H1 (cell line): ENCODE results near the gene BCL7B. TPM values are rescaled to one million over a fixed set of nuclear protein-coding genes. Genes with fewer than 3 reads are reported as not detected.

ENCODE experiments used
- CTCF ChIA-PET: fragments of 300-600 bp; sonication (Branson Sonifier 250); formaldehyde crosslinking; loops from one replicate; lab custom pipeline; 2021; ENCODE audit not compliant: partially characterized antibody; lab: Charles Lee
- POLR2A ChIA-PET: fragments of 300-600 bp; sonication (Branson Sonifier 250); formaldehyde crosslinking; loops from one replicate; lab custom pipeline; 2021; ENCODE audit warnings: inconsistent platforms; ENCODE audit not compliant: partially characterized antibody; lab: Charles Lee
- DNase-seq, 2 experiments: peaks; one replicate each; pipeline versions ENCODE4 v3.0.0 to v3.0.0-alpha.2; 2010 to 2022; ENCODE audit warnings: low spot score in 2 of 2, low read depth in 1 of 2, mixed read lengths in 1 of 2
- FAIRE-seq: peaks from 2 replicates; lab custom pipeline; 2011; peaks lifted over from hg19 to GRCh38; lab: Jason Lieb, UNC
- H2AFZ ChIP-seq: 2 replicates; pipeline ENCODE4 v1.8.1; 2012; ENCODE audit warnings: low read length, inconsistent platforms
- H2AK5ac ChIP-seq: 2 replicates; pipeline ENCODE4 v1.6.1; 2013; ENCODE audit warnings: low read depth, low read length
- H2BK120ac ChIP-seq: replicated peaks from 2 replicates; pipeline ENCODE3; 2013; ENCODE audit warnings: low read depth, low read length, inconsistent platforms
- H2BK12ac ChIP-seq: 2 replicates; pipeline ENCODE4 v1.6.1; 2013; ENCODE audit warnings: low read depth, low read length
- H2BK15ac ChIP-seq: 2 replicates; pipeline ENCODE4 v1.6.1; 2013; ENCODE audit warnings: low read length
- H2BK20ac ChIP-seq: 2 replicates; pipeline ENCODE4 v1.6.1; 2013; ENCODE audit warnings: low read length
- H2BK5ac ChIP-seq: 2 replicates; pipeline ENCODE4 v1.6.1; 2013; ENCODE audit warnings: low read depth, low read length
- H3K14ac ChIP-seq: 2 replicates; pipeline ENCODE4 v1.6.1; 2013; ENCODE audit warnings: inconsistent platforms; ENCODE audit not compliant: insufficient read length
- H3K18ac ChIP-seq: 2 replicates; pipeline ENCODE4 v1.6.1; 2013; ENCODE audit warnings: low read length; ENCODE audit errors: extremely low read depth
- H3K23ac ChIP-seq: 2 replicates; pipeline ENCODE4 v1.6.1; 2013; ENCODE audit warnings: inconsistent platforms; ENCODE audit not compliant: insufficient read length
- H3K23me2 ChIP-seq: 2 replicates; pipeline ENCODE4 v1.6.1; 2013; ENCODE audit warnings: low read depth, low read length
- H3K27ac ChIP-seq: 2 replicates; pipeline ENCODE4 v1.6.1; 2011; ENCODE audit warnings: low read depth, low read length, inconsistent platforms
- H3K27me3 ChIP-seq, 4 experiments: replicated peaks in 1 of 4; 1 replicate in 1 of 4; 2 replicates in 3 of 4; pipeline versions ENCODE4 v1.6.1 to v1.8.1; 2011 to 2013; ENCODE audit warnings: low read length in 3 of 4, mild to moderate bottlenecking in 3 of 4, inconsistent platforms in 2 of 4, mixed read lengths in 2 of 4, moderate library complexity in 1 of 4; ENCODE audit not compliant: control insufficient read depth in 3 of 4, insufficient read depth in 3 of 4; ENCODE audit errors: extremely low read depth in 1 of 4
- H3K36me3 ChIP-seq, 4 experiments: 2 replicates each; pipeline versions ENCODE4 v1.6.1 to v1.8.1; 2011 to 2013; ENCODE audit warnings: mild to moderate bottlenecking in 4 of 4, low read length in 3 of 4, moderate library complexity in 2 of 4, control low read depth in 1 of 4, inconsistent platforms in 1 of 4; ENCODE audit not compliant: insufficient read depth in 4 of 4, control insufficient read depth in 2 of 4
- H3K4ac ChIP-seq: replicated peaks from 2 replicates; pipeline ENCODE3; 2013; ENCODE audit warnings: low read length, low read depth, mixed read lengths, inconsistent platforms; ENCODE audit not compliant: insufficient read length
- H3K4me1 ChIP-seq, 4 experiments: replicated peaks in 1 of 4; 1 replicate in 1 of 4; 2 replicates in 3 of 4; pipeline versions ENCODE4 v1.6.1 to v1.8.1; 2011 to 2013; ENCODE audit warnings: low read length in 3 of 4, inconsistent platforms in 2 of 4, mixed read lengths in 1 of 4; ENCODE audit not compliant: insufficient read depth in 4 of 4, control insufficient read depth in 3 of 4
- H3K4me2 ChIP-seq, 2 experiments: 2 replicates each; pipeline versions ENCODE4 v1.6.1 to v1.8.1; 2011 to 2013; ENCODE audit warnings: low read depth in 2 of 2, low read length in 2 of 2, control low read depth in 1 of 2, inconsistent platforms in 1 of 2, mild to moderate bottlenecking in 1 of 2; ENCODE audit not compliant: insufficient read depth in 1 of 2
- H3K4me3 ChIP-seq, 4 experiments: fragments of 200-600, 300-600 bp in 1 of 4; sonication (generic), shearing (Covaris generic), sonication (Bioruptor Twin) in 1 of 4; 2 replicates each; pipeline versions ENCODE4 v1.5.1 to v1.8.1; 2011 to 2016; ENCODE audit warnings: low read length in 4 of 4, low read depth in 3 of 4, control low read depth in 2 of 4, inconsistent platforms in 2 of 4, mild to moderate bottlenecking in 2 of 4, mixed read lengths in 1 of 4, moderate library complexity in 1 of 4; ENCODE audit not compliant: insufficient read depth in 2 of 4; ENCODE audit errors: extremely low read depth in 1 of 4
- H3K56ac ChIP-seq: replicated peaks from 2 replicates; pipeline ENCODE3; 2013; ENCODE audit warnings: low read depth, mild to moderate bottlenecking, mixed read lengths, low read length, inconsistent platforms; ENCODE audit not compliant: insufficient read length
- H3K79me1 ChIP-seq: 2 replicates; pipeline ENCODE4 v1.6.1; 2013; ENCODE audit warnings: low read depth, low read length, control low read depth
- H3K79me2 ChIP-seq, 2 experiments: 2 replicates each; pipeline versions ENCODE4 v1.6.1 to v1.8.1; 2012 to 2013; ENCODE audit warnings: low read length in 2 of 2, mild to moderate bottlenecking in 2 of 2, inconsistent platforms in 1 of 2; ENCODE audit not compliant: insufficient read depth in 2 of 2, control insufficient read depth in 1 of 2
- H3K9ac ChIP-seq, 4 experiments: replicated peaks in 1 of 4; 1 replicate in 1 of 4; 2 replicates in 3 of 4; pipeline versions ENCODE4 v1.6.1 to v1.8.1; 2011 to 2013; ENCODE audit warnings: low read depth in 3 of 4, low read length in 3 of 4, control low read depth in 2 of 4, mild to moderate bottlenecking in 2 of 4, moderate library complexity in 2 of 4, inconsistent platforms in 1 of 4; ENCODE audit errors: extremely low read depth in 1 of 4
- H3K9me3 ChIP-seq, 2 experiments: 2 replicates each; pipeline versions ENCODE4 v1.6.1 to v1.8.1; 2012 to 2013; ENCODE audit warnings: mild to moderate bottlenecking in 2 of 2, moderate library complexity in 2 of 2, control low read depth in 1 of 2, inconsistent platforms in 1 of 2, low read depth in 1 of 2, low read length in 1 of 2, mixed read lengths in 1 of 2; ENCODE audit not compliant: insufficient read depth in 2 of 2
- H4K20me1 ChIP-seq, 2 experiments: replicated peaks in 1 of 2; 2 replicates each; pipeline versions ENCODE3 to v1.8.1; 2011 to 2013; ENCODE audit warnings: inconsistent platforms in 2 of 2, low read length in 2 of 2, mild to moderate bottlenecking in 1 of 2; ENCODE audit not compliant: insufficient read depth in 2 of 2, control insufficient read depth in 1 of 2
- H4K5ac ChIP-seq: 2 replicates; pipeline ENCODE4 v1.6.1; 2013; ENCODE audit warnings: low read length, low read depth, mixed read lengths, inconsistent platforms; ENCODE audit not compliant: insufficient read length
- H4K8ac ChIP-seq: 2 replicates; pipeline ENCODE4 v1.8.0; 2013; ENCODE audit warnings: mild to moderate bottlenecking, moderate library complexity, low read length, inconsistent platforms; ENCODE audit not compliant: insufficient read depth; ENCODE audit errors: extremely low read depth
- H4K91ac ChIP-seq: replicated peaks from 2 replicates; pipeline ENCODE3; 2013; ENCODE audit warnings: low read length, mixed read lengths, inconsistent platforms; ENCODE audit not compliant: insufficient read length
- BRCA1 ChIP-seq: IDR thresholded peaks from 2 replicates; pipeline ENCODE4 v1.6.1; 2012; ENCODE audit warnings: low read depth, low read length, improper control_type of control experiment
- FOSL1 ChIP-seq: IDR thresholded peaks from 2 replicates; pipeline ENCODE4 v1.6.1; 2011; ENCODE audit warnings: mild to moderate bottlenecking, low read depth, low read length, moderate library complexity; ENCODE audit not compliant: insufficient read depth
- GTF2F1 ChIP-seq: IDR thresholded peaks from 2 replicates; pipeline ENCODE4 v1.6.1; 2012; ENCODE audit warnings: low read depth, low read length, improper control_type of control experiment, borderline replicate concordance
- HDAC6 ChIP-seq: IDR thresholded peaks from one replicate; pipeline ENCODE4 v1.7.1; 2012; ENCODE audit warnings: low read depth, mild to moderate bottlenecking, inconsistent platforms, low read length, moderate library complexity
- NRF1 ChIP-seq: IDR thresholded peaks from 2 replicates; pipeline ENCODE4 v1.6.1; 2011; ENCODE audit warnings: mild to moderate bottlenecking, low read depth, low read length, improper control_type of control experiment
- RBBP5 ChIP-seq: IDR thresholded peaks from 2 replicates; pipeline ENCODE4 v1.7.1; 2012; ENCODE audit warnings: low read depth, mild to moderate bottlenecking, inconsistent platforms, low read length, moderate library complexity, borderline replicate concordance
- RXRA ChIP-seq: IDR thresholded peaks from 2 replicates; pipeline ENCODE4 v1.6.1; 2011; ENCODE audit warnings: low read depth, mild to moderate bottlenecking, low read length, moderate library complexity; ENCODE audit not compliant: insufficient read depth
- SIRT6 ChIP-seq: IDR thresholded peaks from one replicate; pipeline ENCODE4 v1.7.1; 2012; ENCODE audit warnings: low read length, inconsistent platforms
- TAF1 ChIP-seq: IDR thresholded peaks from 2 replicates; pipeline ENCODE4 v1.6.1; 2011; ENCODE audit warnings: mild to moderate bottlenecking, low read depth, low read length
- TEAD4 ChIP-seq: IDR thresholded peaks from 2 replicates; pipeline ENCODE4 v1.6.1; 2012; ENCODE audit warnings: low read depth, low read length, inconsistent platforms, mixed read lengths
- YY1 ChIP-seq: IDR thresholded peaks from 2 replicates; pipeline ENCODE4 v1.6.1; 2011; ENCODE audit warnings: low read depth, mild to moderate bottlenecking, low read length
- WGBS, 2 experiments: shearing (Covaris generic) in 1 of 2; methylation state at CpG; one replicate each; pipeline versions ENCODE4 v1.1.6 to v1.1.7; 2013 to 2015; ENCODE audit warnings: low lambda C conversion rate in 2 of 2, mixed read lengths in 2 of 2, inconsistent platforms in 1 of 2, low coverage in 1 of 2, missing lambda C conversion rate in 1 of 2; ENCODE audit not compliant: insufficient replicate concordance in 2 of 2, insufficient coverage in 1 of 2, insufficient read length in 1 of 2; ENCODE audit errors: extremely low coverage in 1 of 2, missing lambda C conversion rate in 1 of 2; 5-methylcytosine and 5-hydroxymethylcytosine counted together
- polyA plus RNA-seq, 7 experiments: library from polyadenylated mRNA; depleted of rRNA in 3 of 7; stranded (reverse) in 5 of 7; unstranded in 2 of 7; fragments of >200 nt in 5 of 7; fragments of 200-250 nt in 2 of 7; gene quantifications; 1 replicate in 5 of 7; 2 replicates in 1 of 7; 4 replicates in 1 of 7; pipeline versions ENCODE4 v1.2.1 to v1.2.3, GENCODE V29; 2011 to 2013; ENCODE audit warnings: missing spikeins in 2 of 7, mixed read lengths in 2 of 7
- total RNA-seq: library from RNA; stranded (reverse); fragmentation: NEBNext Ultra II Directional; extraction: Animal tissue kit (Norgen Biotek cat#: 25700); gene quantifications from 2 replicates; pipeline ENCODE4 v1.2.1, GENCODE V29; 2021

Gene BCL7B
- total and polyA plus RNA-seq, 2 of the 8 experiments (the other 6 are each of a cell fraction or from before 2014, with no cell fraction given): 24.9 to 44.6 TPM

- Histone ChIP-seq H2BK12ac (no peak overlapping the region), H2AFZ (no peak overlapping the region), H3K23ac (no peak overlapping the region), H3K18ac (no peak overlapping the region), H4K8ac (no peak overlapping the region), H2BK15ac (no peak overlapping the region), H3K79me2 (no peaks in the 10 kb centered on the region), H3K4me1 (peaks cover 0 to 2% (median 1%) of the 10 kb centered on the region in 4 experiments; a peak in 3 of 7 replicates), H3K9me3 (no peaks in the 10 kb centered on the region), H3K79me1 (no peaks in the 10 kb centered on the region), H3K27me3 (no peaks in the 10 kb centered on the region), H2BK20ac (no peak overlapping the region), H2BK120ac (no peak overlapping the region), H2AK5ac (no peak overlapping the region), H4K91ac (no peak overlapping the region), H3K56ac (no peak overlapping the region), H4K20me1 (peaks cover 0 to 2% of the 10 kb centered on the region in 2 experiments), H3K27ac (no peak overlapping the region), H2BK5ac (no peak overlapping the region), H3K4me2 (no peak overlapping the region), H3K36me3 (peaks cover 9 to 27% (median 16%) of the 10 kb centered on the region in 4 experiments; a peak in 7 of 8 replicates), H3K4me3 (no peak overlapping the region), H4K5ac (no peak overlapping the region), H3K4ac (no peak overlapping the region), H3K23me2 (no peaks in the 10 kb centered on the region), H3K9ac (no peak overlapping the region), H3K14ac (no peak overlapping the region)
- ChIA-PET CTCF (interaction anchor here (1.0 to 2.3 kb wide), 2 partner anchors 40 to 41 kb away, joined by 3 to 5 read pairs; no protein-coding TSS in a partner anchor), POLR2A (interaction anchor here (3.0 to 5.8 kb wide), 2 partner anchors 10 kb away, joined by 15 to 39 read pairs; partner anchors contain the start of genes BCL7B and TBL2)
- TF ChIP-seq HDAC6 (no peak), YY1 (no peak), RBBP5 (no peak), TAF1 (no peak), BRCA1 (no peak), RXRA (no peak), GTF2F1 (no peak), NRF1 (no peak), SIRT6 (no peak), TEAD4 (no peak), FOSL1 (no peak)
- WGBS, 2 experiments: 77% methylated on average over 4 of the region's 4 CpGs; no CpG with 5 or more reads in 1 of the 2 experiments
- FAIRE-seq (no peak), DNase-seq (no peak)
Observed at GRCh38 chr7:73567140-73567539, 9.7 kb upstream of the BCL7B start.
